ENCODE results near the gene ZCCHC7. TPM values are rescaled to one million over a fixed set of nuclear protein-coding genes. Genes with fewer than 3 reads are reported as not detected.
A peak's percentile ranks its signal among the peaks of the same experiment; 100 is the strongest.
"Not testable (repeated sequence)": the region's sequence is repeated elsewhere in the genome, so short reads cannot be mapped to it uniquely, and the experiment has no call there.

Gene ZCCHC7
- total and polyA plus RNA-seq, 9 of the 15 experiments (the other 6 are each of a cell fraction or from before 2014, with no cell fraction given): 34.1 to 68.9 (median 48.8) TPM

GRCh38 chr9:37119907-37120842, at the start of gene ZCCHC7 (continued):
- TF ChIP-seq, protein P1, sequence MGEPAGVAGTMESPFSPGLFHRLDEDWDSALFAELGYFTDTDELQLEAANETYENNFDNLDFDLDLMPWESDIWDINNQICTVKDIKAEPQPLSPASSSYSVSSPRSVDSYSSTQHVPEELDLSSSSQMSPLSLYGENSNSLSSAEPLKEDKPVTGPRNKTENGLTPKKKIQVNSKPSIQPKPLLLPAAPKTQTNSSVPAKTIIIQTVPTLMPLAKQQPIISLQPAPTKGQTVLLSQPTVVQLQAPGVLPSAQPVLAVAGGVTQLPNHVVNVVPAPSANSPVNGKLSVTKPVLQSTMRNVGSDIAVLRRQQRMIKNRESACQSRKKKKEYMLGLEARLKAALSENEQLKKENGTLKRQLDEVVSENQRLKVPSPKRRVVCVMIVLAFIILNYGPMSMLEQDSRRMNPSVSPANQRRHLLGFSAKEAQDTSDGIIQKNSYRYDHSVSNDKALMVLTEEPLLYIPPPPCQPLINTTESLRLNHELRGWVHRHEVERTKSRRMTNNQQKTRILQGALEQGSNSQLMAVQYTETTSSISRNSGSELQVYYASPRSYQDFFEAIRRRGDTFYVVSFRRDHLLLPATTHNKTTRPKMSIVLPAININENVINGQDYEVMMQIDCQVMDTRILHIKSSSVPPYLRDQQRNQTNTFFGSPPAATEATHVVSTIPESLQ (CRISPR knock-in tag; IDR thresholded peaks at IDR 0.05): peak; percentile 100
- TF ChIP-seq ZNF766 (CRISPR knock-in tag; conservative IDR thresholded peaks at IDR 0.05): peak; percentile 85
- TF ChIP-seq, protein P2, sequence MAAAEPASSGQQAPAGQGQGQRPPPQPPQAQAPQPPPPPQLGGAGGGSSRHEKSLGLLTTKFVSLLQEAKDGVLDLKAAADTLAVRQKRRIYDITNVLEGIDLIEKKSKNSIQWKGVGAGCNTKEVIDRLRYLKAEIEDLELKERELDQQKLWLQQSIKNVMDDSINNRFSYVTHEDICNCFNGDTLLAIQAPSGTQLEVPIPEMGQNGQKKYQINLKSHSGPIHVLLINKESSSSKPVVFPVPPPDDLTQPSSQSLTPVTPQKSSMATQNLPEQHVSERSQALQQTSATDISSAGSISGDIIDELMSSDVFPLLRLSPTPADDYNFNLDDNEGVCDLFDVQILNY (CRISPR knock-in tag; IDR thresholded peaks at IDR 0.05): peak; percentile 100
- peak; percentile 47; the same call in 1 of the 2 replicates for TF ChIP-seq ZNF121 (CRISPR knock-in tag; conservative IDR thresholded peaks at IDR 0.05)
- no peak for TF ChIP-seq GTF3C2 (IDR thresholded peaks at IDR 0.05; ENCODE audit: borderline replicate concordance, extremely low read depth, insufficient read length)
- no peak for TF ChIP-seq ZNF507 (tag; conservative IDR thresholded peaks at IDR 0.05)
- TF ChIP-seq JUND (IDR thresholded peaks at IDR 0.05; ENCODE audit: borderline replicate concordance, low read depth, low read length): peak; percentile 64
- TF ChIP-seq JUND (tag; IDR thresholded peaks at IDR 0.05; ENCODE audit: borderline replicate concordance, low read depth, low read length): peak; percentile 66; the same call in 2 of the 3 replicates
- TF ChIP-seq ZNF174 (CRISPR knock-in tag; IDR thresholded peaks at IDR 0.05): no peak
- no peak for TF ChIP-seq ETV6 (IDR thresholded peaks at IDR 0.05; ENCODE audit: borderline replicate concordance in 1 of 2, low read depth in 2 of 2, low read length in 1 of 2)
- TF ChIP-seq ETV6 (CRISPR knock-in tag; IDR thresholded peaks at IDR 0.05; ENCODE audit: borderline replicate concordance): peak; percentile 99
- TF ChIP-seq ZSCAN29 (IDR thresholded peaks at IDR 0.05): 0 out of 2 replicates have a peak, but pooled peaks have one; percentile 51

GRCh38 chr9:37074790-37075189, 45.6 kb upstream of the ZCCHC7 start:
- FAIRE-seq; H3K27ac ChIP-seq (ENCODE audit: extremely low read depth, low read depth, low read length); H4K20me1 ChIP-seq (replicated peaks; ENCODE audit: control insufficient read depth, insufficient read depth, low read length); POLR2A ChIA-PET; ATAC-seq; H2AFZ ChIP-seq (ENCODE audit: low read depth, low read length); CTCF ChIA-PET (ENCODE audit: low intra/inter-chr PET ratio); DNase-seq (ENCODE audit: extremely low read depth in 1 of 4, low spot score in 3 of 4); in situ Hi-C loops (cut with MboI); H3K27me3 ChIP-seq (ENCODE audit: control insufficient read depth in 2 of 2, insufficient read depth in 2 of 2, low read length in 2 of 2); H3K36me3 ChIP-seq (ENCODE audit: control insufficient read depth, insufficient read depth, low read length); H3K9me3 ChIP-seq (replicated peaks; ENCODE audit: control insufficient read depth, insufficient read depth, low read depth, low read length); BruUV-seq (replicated peaks); intact Hi-C loops (cut with micrococcal nuclease); H3K79me2 ChIP-seq (ENCODE audit: control insufficient read depth, insufficient read depth, low read length); H3K9ac ChIP-seq (ENCODE audit: insufficient read depth in 1 of 2, low read depth in 2 of 2, low read length in 2 of 2); H3K9me1 ChIP-seq (ENCODE audit: control insufficient read depth, insufficient read depth, low read length); H3K4me2 ChIP-seq (ENCODE audit: insufficient read depth, low read length); H3K4me3 ChIP-seq; H3K4me1 ChIP-seq (replicated peaks in 1 of 2; ENCODE audit: control insufficient read depth in 2 of 2, insufficient read depth in 2 of 2, low read length in 2 of 2): not testable (repeated sequence)
- 28% methylated on average over 3 of the region's 4 CpGs for WGBS (ENCODE audit: insufficient coverage, low coverage, missing lambda C conversion rate)
